Gastroesophageal sphincter (tissue), 4 donors: ENCODE measurements around the gene MAGEC1. TPM values are rescaled to one million over a fixed set of nuclear protein-coding genes. Genes with fewer than 3 reads are reported as not detected.
"Not testable (repeated sequence)": the region's sequence is repeated elsewhere in the genome, so short reads cannot be mapped to it uniquely, and the experiment has no call there.

Experiments used
- ATAC-seq: fragments of 150-250 bp; one replicate; pipeline ENCODE4 v1.9.1; 2016; ENCODE audit warnings: mild to moderate bottlenecking, moderate library complexity
- H3K27ac ChIP-seq, 4 donors: fragments of 200-600 bp; sonication (generic) in 3 of 4; 1 replicate in 3 of 4; 2 replicates in 1 of 4; pipeline ENCODE4 v1.5.1; 2016 to 2019
- H3K27me3 ChIP-seq: fragments of 200-600 bp; sonication (generic); one replicate; pipeline ENCODE4 v1.5.1; 2019
- H3K36me3 ChIP-seq, 2 donors: fragments of 200-600 bp; sonication (generic); one replicate each; pipeline ENCODE4 v1.5.1; 2019; ENCODE audit warnings: control low read depth in 1 of 2
- H3K4me1 ChIP-seq, 3 donors: fragments of 200-600 bp; sonication (generic); 1 replicate in 2 of 3; 2 replicates in 1 of 3; pipeline ENCODE4 v1.5.1; 2016 to 2019; ENCODE audit warnings: control low read depth in 2 of 3
- H3K4me3 ChIP-seq, 2 donors: fragments of 200-600 bp; sonication (generic); one replicate each; pipeline ENCODE4 v1.5.1; 2019; ENCODE audit warnings: mild to moderate bottlenecking in 1 of 2, moderate library complexity in 1 of 2
- H3K9me3 ChIP-seq, 3 donors: fragments of 200-600 bp; sonication (generic); one replicate each; pipeline ENCODE4 v1.5.1; 2017 to 2019; ENCODE audit warnings: control low read depth in 2 of 3
- EP300 ChIP-seq: sonication (generic); formaldehyde crosslinking; IDR thresholded peaks from one replicate; pipeline ENCODE4 v1.6.1; 2017; ENCODE audit warnings: antibody characterized with exemption, mild to moderate bottlenecking
- POLR2A ChIP-seq, 2 donors: fragments of 450-650 bp; IDR thresholded peaks; one replicate each; pipeline ENCODE4 v1.6.1; 2017; ENCODE audit warnings: antibody characterized with exemption in 2 of 2, mild to moderate bottlenecking in 2 of 2, moderate library complexity in 1 of 2
- POLR2AphosphoS5 ChIP-seq: sonication (generic); formaldehyde crosslinking; IDR thresholded peaks from one replicate; pipeline ENCODE4 v1.6.1; 2017; ENCODE audit warnings: antibody characterized with exemption
- WGBS, 2 donors: methylation state at CpG; one replicate each; pipeline ENCODE4 v1.1.5; 2018; ENCODE audit warnings: low coverage in 1 of 2; 5-methylcytosine and 5-hydroxymethylcytosine counted together
- total RNA-seq, 4 donors: library from RNA; depleted of rRNA; stranded (reverse); fragments of >200 nt; gene quantifications; one replicate each; pipeline ENCODE4 v1.1.0, GENCODE V29; 2016
- TF ChIP-seq, protein P1 (sequence below), 4 experiments: fragments of 200-600 bp in 2 of 4; fragments of 450-650 bp in 2 of 4; sonication (generic) in 1 of 4; IDR thresholded peaks; one replicate each; pipeline ENCODE4 v1.5.1; 2017 to 2019; ENCODE audit warnings: antibody characterized with exemption in 4 of 4, mild to moderate bottlenecking in 2 of 4, moderate library complexity in 2 of 4

Gene MAGEC1, protein sequence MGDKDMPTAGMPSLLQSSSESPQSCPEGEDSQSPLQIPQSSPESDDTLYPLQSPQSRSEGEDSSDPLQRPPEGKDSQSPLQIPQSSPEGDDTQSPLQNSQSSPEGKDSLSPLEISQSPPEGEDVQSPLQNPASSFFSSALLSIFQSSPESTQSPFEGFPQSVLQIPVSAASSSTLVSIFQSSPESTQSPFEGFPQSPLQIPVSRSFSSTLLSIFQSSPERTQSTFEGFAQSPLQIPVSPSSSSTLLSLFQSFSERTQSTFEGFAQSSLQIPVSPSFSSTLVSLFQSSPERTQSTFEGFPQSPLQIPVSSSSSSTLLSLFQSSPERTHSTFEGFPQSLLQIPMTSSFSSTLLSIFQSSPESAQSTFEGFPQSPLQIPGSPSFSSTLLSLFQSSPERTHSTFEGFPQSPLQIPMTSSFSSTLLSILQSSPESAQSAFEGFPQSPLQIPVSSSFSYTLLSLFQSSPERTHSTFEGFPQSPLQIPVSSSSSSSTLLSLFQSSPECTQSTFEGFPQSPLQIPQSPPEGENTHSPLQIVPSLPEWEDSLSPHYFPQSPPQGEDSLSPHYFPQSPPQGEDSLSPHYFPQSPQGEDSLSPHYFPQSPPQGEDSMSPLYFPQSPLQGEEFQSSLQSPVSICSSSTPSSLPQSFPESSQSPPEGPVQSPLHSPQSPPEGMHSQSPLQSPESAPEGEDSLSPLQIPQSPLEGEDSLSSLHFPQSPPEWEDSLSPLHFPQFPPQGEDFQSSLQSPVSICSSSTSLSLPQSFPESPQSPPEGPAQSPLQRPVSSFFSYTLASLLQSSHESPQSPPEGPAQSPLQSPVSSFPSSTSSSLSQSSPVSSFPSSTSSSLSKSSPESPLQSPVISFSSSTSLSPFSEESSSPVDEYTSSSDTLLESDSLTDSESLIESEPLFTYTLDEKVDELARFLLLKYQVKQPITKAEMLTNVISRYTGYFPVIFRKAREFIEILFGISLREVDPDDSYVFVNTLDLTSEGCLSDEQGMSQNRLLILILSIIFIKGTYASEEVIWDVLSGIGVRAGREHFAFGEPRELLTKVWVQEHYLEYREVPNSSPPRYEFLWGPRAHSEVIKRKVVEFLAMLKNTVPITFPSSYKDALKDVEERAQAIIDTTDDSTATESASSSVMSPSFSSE
- not detected for total RNA-seq

DNA sequence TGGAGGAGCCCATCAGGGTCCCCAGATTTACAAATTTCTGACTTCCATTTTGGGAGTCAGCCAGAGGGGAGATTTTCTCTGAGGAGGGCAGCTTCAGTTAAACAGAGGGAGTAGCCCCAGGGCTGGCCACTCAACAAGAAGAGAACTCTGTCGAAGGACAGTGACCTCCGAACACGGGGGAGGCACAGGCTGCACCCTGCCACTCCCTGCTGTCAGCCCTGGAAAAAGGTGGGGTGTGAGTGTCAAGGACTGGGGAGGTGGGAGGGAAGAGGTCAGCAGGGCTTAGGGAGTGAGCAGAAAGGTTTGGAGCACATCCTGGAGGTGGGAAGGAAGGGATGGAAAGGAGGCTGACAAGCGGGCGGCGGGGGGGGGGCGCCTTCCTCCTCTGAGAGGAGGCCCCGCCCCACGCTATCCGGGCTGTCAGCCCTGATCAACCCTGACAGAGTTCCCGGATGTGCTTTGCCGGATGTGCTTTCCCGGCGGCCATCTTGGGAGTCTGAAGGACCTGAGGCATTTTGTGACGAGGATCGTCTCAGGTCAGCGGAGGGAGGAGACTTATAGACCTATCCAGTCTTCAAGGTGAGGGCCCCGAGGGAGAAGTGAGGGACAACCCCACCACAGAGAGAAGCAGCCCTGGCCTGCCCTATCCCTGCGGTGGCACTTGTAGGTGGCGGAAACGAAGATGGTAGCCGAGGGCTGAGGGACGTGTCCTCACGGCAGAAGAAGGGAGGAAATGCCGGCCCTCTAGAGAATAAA is at the start of gene MAGEC1:
TSS of gene MAGEC1 (plus strand) at position 495 of the 756 bp plus-strand sequence. CDS start 1,179 bp downstream, outside the sequence.
- no peaks in the 10 kb centered on the region for H3K27me3 ChIP-seq
- TF ChIP-seq POLR2A (IDR thresholded peaks at IDR 0.05) (no peak), EP300 (no peak), POLR2AphosphoS5 (no peak)
- TF ChIP-seq, protein P1, sequence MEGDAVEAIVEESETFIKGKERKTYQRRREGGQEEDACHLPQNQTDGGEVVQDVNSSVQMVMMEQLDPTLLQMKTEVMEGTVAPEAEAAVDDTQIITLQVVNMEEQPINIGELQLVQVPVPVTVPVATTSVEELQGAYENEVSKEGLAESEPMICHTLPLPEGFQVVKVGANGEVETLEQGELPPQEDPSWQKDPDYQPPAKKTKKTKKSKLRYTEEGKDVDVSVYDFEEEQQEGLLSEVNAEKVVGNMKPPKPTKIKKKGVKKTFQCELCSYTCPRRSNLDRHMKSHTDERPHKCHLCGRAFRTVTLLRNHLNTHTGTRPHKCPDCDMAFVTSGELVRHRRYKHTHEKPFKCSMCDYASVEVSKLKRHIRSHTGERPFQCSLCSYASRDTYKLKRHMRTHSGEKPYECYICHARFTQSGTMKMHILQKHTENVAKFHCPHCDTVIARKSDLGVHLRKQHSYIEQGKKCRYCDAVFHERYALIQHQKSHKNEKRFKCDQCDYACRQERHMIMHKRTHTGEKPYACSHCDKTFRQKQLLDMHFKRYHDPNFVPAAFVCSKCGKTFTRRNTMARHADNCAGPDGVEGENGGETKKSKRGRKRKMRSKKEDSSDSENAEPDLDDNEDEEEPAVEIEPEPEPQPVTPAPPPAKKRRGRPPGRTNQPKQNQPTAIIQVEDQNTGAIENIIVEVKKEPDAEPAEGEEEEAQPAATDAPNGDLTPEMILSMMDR (IDR thresholded peaks at IDR 0.05) = no peak
- no peak within 1 kb of the TSS for H3K27ac ChIP-seq
- no peak for ATAC-seq
- H3K4me3 ChIP-seq = no peak within 1 kb of the TSS
- no peaks in the 10 kb centered on the region for H3K9me3 ChIP-seq
- 89% methylated on average over 9 of the region's 25 CpGs; no CpG with 5 or more reads in 1 of the 2 donors for WGBS, 2 donors
- H3K36me3 ChIP-seq = no peaks in the 10 kb centered on the region
- H3K4me1 ChIP-seq = no peaks in the 10 kb centered on the region

DNA sequence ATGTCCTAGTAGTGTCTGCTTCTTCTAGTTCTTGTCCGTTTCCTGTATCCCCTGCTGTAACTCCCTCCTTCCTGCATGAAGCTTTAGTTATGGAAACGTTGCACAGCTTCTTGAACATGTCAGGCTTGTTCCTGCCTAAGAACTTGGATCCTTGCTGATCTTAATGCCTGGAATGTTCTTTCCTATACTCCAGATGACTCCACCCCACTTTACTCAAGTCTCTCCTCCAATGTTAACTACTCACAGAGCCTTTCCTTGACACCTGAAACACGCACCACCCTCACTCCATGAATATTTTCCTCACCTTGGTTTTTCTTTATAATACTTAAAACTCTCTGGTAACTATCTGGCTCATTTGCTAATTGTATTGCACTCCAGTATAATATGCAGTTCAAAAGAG is 46.2 kb upstream of the MAGEC1 start:
- TF ChIP-seq POLR2AphosphoS5 (no peak), POLR2A (IDR thresholded peaks at IDR 0.05) (no peak)
- no peaks in the 10 kb centered on the region for H3K9me3 ChIP-seq
- no peak for ATAC-seq
- no peaks in the 10 kb centered on the region for H3K27me3 ChIP-seq
- no peaks in the 10 kb centered on the region for H3K4me1 ChIP-seq
- 39 to 45% methylated on average over 2 to 3 of the region's 3 CpGs for WGBS, 2 donors
- no peak overlapping the region for H3K4me3 ChIP-seq
- H3K36me3 ChIP-seq = no peaks in the 10 kb centered on the region
- no peak overlapping the region for H3K27ac ChIP-seq

DNA sequence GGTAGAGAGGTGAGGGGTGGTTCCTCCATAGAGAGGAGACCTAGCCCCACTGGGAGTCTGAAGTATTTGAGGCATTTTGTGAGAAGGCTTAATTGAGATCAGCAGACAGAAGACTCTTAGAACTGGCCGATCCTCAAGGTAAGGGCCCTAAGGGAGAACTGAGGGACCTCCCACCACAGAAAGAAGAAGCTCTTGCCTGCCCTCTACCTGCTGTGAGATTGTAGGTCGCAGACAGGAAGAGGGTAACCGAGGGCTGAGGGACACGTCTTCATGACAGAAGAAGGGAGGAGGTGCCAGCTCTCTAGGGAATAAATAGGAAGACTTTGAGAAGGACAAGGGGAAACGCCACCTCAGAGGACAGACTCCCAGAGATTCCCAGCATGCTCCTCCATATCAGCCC is 24.1 kb upstream of the MAGEC1 start:
- Histone ChIP-seq H3K9me3 (no peaks in the 10 kb centered on the region), H3K27ac (no peak overlapping the region), H3K4me1 (no peaks in the 10 kb centered on the region), H3K4me3 (no peak overlapping the region), H3K36me3 (no peaks in the 10 kb centered on the region), H3K27me3 (no peaks in the 10 kb centered on the region)
- TF ChIP-seq POLR2AphosphoS5 = no peak
- no peak for TF ChIP-seq EP300
- TF ChIP-seq, protein P1 (IDR thresholded peaks at IDR 0.05) = no peak
- no peak for TF ChIP-seq POLR2A (IDR thresholded peaks at IDR 0.05)
- 40 to 100% methylated on average over 1 to 3 of the region's 5 CpGs for WGBS, 2 donors
- ATAC-seq = no peak

DNA sequence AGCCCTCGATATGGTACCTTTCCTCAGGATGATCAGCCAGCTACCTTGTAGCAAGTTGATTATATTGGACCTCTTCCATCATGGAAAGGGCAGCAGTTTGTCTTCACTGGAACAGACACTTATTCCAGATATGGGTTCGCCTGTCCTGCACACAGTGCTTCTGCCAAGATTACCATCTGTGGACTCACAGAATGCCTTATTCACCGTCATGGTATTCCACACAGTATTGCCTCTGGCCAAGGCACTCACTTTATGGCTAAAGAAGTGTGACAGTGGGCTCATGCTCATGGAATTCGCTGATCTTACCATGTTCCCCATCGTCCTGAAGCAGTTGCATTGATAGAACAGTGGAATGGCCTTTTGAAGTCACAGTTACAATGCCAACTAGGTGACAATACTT is 14.9 kb upstream of the MAGEC1 start:
- H3K9me3 ChIP-seq, H3K4me1 ChIP-seq, H3K4me3 ChIP-seq, H3K36me3 ChIP-seq, H3K27ac ChIP-seq, H3K27me3 ChIP-seq, ATAC-seq: not testable (repeated sequence)
- WGBS, 2 donors = 48% methylated on average over 4 of the region's 5 CpGs; no CpG with 5 or more reads in 1 of the 2 donors

DNA sequence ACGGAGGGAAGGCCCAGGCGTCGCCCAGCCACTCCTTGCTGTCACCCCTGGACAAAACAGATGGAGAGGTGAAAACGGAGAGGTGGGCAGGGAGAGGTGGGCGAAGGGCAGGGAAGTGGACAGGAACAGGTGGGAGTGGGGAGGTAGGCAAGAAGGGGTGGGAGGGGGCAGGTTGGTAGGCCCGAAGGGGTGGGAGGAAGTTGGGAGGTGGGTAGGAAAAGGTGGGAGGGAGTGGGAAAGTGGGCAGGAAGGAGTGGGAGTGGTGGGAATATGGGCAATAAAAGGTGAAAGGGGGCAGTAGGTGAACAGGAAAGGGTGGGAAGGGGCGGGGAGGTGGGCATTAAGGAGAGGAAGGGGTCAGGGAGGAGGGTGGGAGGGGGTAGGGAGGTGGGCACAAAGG is 9.0 kb upstream of the MAGEC1 start:
- ATAC-seq = no peak
- Histone ChIP-seq H3K36me3 (no peaks in the 10 kb centered on the region), H3K4me1 (no peaks in the 10 kb centered on the region)

More for the DNA sequence above, 9.0 kb upstream of the MAGEC1 start:
- H3K9me3 ChIP-seq = no peaks in the 10 kb centered on the region
- WGBS, 2 donors = 89% methylated on average over 3 of the region's 7 CpGs; no CpG with 5 or more reads in 1 of the 2 donors
- TF ChIP-seq, protein P1 (IDR thresholded peaks at IDR 0.05) = no peak
- no peak for TF ChIP-seq POLR2A (IDR thresholded peaks at IDR 0.05)
- no peak for TF ChIP-seq POLR2AphosphoS5
- no peak for TF ChIP-seq EP300
- no peak overlapping the region for H3K4me3 ChIP-seq
- no peak overlapping the region for H3K27ac ChIP-seq
- H3K27me3 ChIP-seq = no peaks in the 10 kb centered on the region
